ENCODE data around the gene TUBB8.

Gene TUBB8

GRCh38 chr10:48996-49395 is at the start of gene TUBB8:
TSS of gene TUBB8 (minus strand) at chr10:49296. CDS start at chr10:49238, 58 bp downstream.
- CTCF ChIA-PET = no interaction called here
- no peak for TF ChIP-seq HDGF (IDR thresholded peaks at IDR 0.05; ENCODE audit: borderline replicate concordance)
- TF ChIP-seq SUZ12 (IDR thresholded peaks at IDR 0.05) = no peak
- no peak for TF ChIP-seq TARDBP (IDR thresholded peaks at IDR 0.05)
- DNase-seq (ENCODE audit: extremely low spot score) = no peak
- POLR2A ChIA-PET = no interaction called here

- no peak for DNase-seq (ENCODE audit: extremely low spot score)
- POLR2A ChIA-PET = no interaction called here
- CTCF ChIA-PET = interaction anchor here (0.5 to 0.6 kb wide), 2 partner anchors 19 to 184 kb away, joined by 3 to 4 read pairs; no protein-coding TSS in a partner anchor
- no peak for TF ChIP-seq BHLHE40 (IDR thresholded peaks at IDR 0.05; ENCODE audit: borderline replicate concordance)
- no peak for TF ChIP-seq FOXK2 (IDR thresholded peaks at IDR 0.05)
- TF ChIP-seq ARNT (IDR thresholded peaks at IDR 0.05) = no peak
- no peak for TF ChIP-seq NFRKB (IDR thresholded peaks at IDR 0.05)
- TF ChIP-seq SUZ12 (IDR thresholded peaks at IDR 0.05) = no peak
- TF ChIP-seq HDGF (IDR thresholded peaks at IDR 0.05; ENCODE audit: borderline replicate concordance) = no peak
- no peak for TF ChIP-seq FOXM1 (IDR thresholded peaks at IDR 0.05; ENCODE audit: borderline replicate concordance)
- no peak for TF ChIP-seq LEF1 (IDR thresholded peaks at IDR 0.05; ENCODE audit: borderline replicate concordance)
- TF ChIP-seq L3MBTL2 (conservative IDR thresholded peaks at IDR 0.05) = no peak
- TF ChIP-seq TARDBP (IDR thresholded peaks at IDR 0.05) = no peak
- no peak for TF ChIP-seq PKNOX1 (IDR thresholded peaks at IDR 0.05)
- no peak for TF ChIP-seq ZNF384 (IDR thresholded peaks at IDR 0.05)
- no peak for TF ChIP-seq FOXA1 (IDR thresholded peaks at IDR 0.05)
- TF ChIP-seq ELF4 (IDR thresholded peaks at IDR 0.05) = no peak
- no peak for TF ChIP-seq SP1 (IDR thresholded peaks at IDR 0.05)
Measured at GRCh38 chr10:96466-96865, 47.4 kb upstream of the TUBB8 start.

- ChIA-PET POLR2A (no interaction called here), CTCF (interaction anchor here (0.5 kb wide), 1 partner anchor 18 kb away, joined by 3 read pairs; no protein-coding TSS in a partner anchor)
- DNase-seq (ENCODE audit: extremely low spot score) = no peak
- no peak for TF ChIP-seq ARNT (IDR thresholded peaks at IDR 0.05)
- no peak for TF ChIP-seq CTBP1 (IDR thresholded peaks at IDR 0.05; ENCODE audit: borderline replicate concordance)
- TF ChIP-seq LEF1 (IDR thresholded peaks at IDR 0.05; ENCODE audit: borderline replicate concordance) = no peak
- no peak for TF ChIP-seq FOXA1 (IDR thresholded peaks at IDR 0.05)
- TF ChIP-seq FOXK2 (IDR thresholded peaks at IDR 0.05) = no peak
- TF ChIP-seq SP1 (IDR thresholded peaks at IDR 0.05) = no peak
- TF ChIP-seq HDGF (IDR thresholded peaks at IDR 0.05; ENCODE audit: borderline replicate concordance) = no peak
- TF ChIP-seq NFRKB (IDR thresholded peaks at IDR 0.05) = no peak
- TF ChIP-seq ZNF384 (IDR thresholded peaks at IDR 0.05) = no peak
- no peak for TF ChIP-seq BHLHE40 (IDR thresholded peaks at IDR 0.05; ENCODE audit: borderline replicate concordance)
- TF ChIP-seq L3MBTL2 (conservative IDR thresholded peaks at IDR 0.05) = no peak
- no peak for TF ChIP-seq SUZ12 (IDR thresholded peaks at IDR 0.05)
Measured at GRCh38 chr10:95356-96115, 46.4 kb upstream of the TUBB8 start.

- TF ChIP-seq L3MBTL2 (conservative IDR thresholded peaks at IDR 0.05) = no peak
- no peak for TF ChIP-seq CTBP1 (IDR thresholded peaks at IDR 0.05; ENCODE audit: borderline replicate concordance)
- no peak for TF ChIP-seq FOXM1 (IDR thresholded peaks at IDR 0.05; ENCODE audit: borderline replicate concordance)
- no peak for TF ChIP-seq PKNOX1 (IDR thresholded peaks at IDR 0.05)
- TF ChIP-seq SUZ12 (IDR thresholded peaks at IDR 0.05) = no peak
- no peak for TF ChIP-seq ELF4 (IDR thresholded peaks at IDR 0.05)
- no peak for TF ChIP-seq ARNT (IDR thresholded peaks at IDR 0.05)
- TF ChIP-seq FOXK2 (IDR thresholded peaks at IDR 0.05) = no peak
- TF ChIP-seq LEF1 (IDR thresholded peaks at IDR 0.05; ENCODE audit: borderline replicate concordance) = no peak
- TF ChIP-seq FOXA1 (IDR thresholded peaks at IDR 0.05) = no peak
- TF ChIP-seq BHLHE40 (IDR thresholded peaks at IDR 0.05; ENCODE audit: borderline replicate concordance) = no peak
- no peak for TF ChIP-seq SP1 (IDR thresholded peaks at IDR 0.05)
- no peak for TF ChIP-seq TARDBP (IDR thresholded peaks at IDR 0.05)
- TF ChIP-seq ZNF384 (IDR thresholded peaks at IDR 0.05) = no peak
- TF ChIP-seq NFRKB (IDR thresholded peaks at IDR 0.05) = no peak
- ChIA-PET POLR2A (no interaction called here), CTCF (no interaction called here)
- DNase-seq (ENCODE audit: extremely low spot score) = no peak
Measured at GRCh38 chr10:94613-95012, 45.5 kb upstream of the TUBB8 start.

- ChIA-PET POLR2A (no interaction called here), CTCF (no interaction called here)
- no peak for DNase-seq (ENCODE audit: extremely low spot score)
- TF ChIP-seq FOXK2 (IDR thresholded peaks at IDR 0.05) = no peak
- no peak for TF ChIP-seq BHLHE40 (IDR thresholded peaks at IDR 0.05; ENCODE audit: borderline replicate concordance)
- no peak for TF ChIP-seq L3MBTL2 (conservative IDR thresholded peaks at IDR 0.05)
- no peak for TF ChIP-seq PKNOX1 (IDR thresholded peaks at IDR 0.05)
Measured at GRCh38 chr10:92846-93245, 43.8 kb upstream of the TUBB8 start.

GRCh38 chr10:92153-92552 is 43.1 kb upstream of the TUBB8 start:
- DNase-seq (ENCODE audit: extremely low spot score) = no peak
- ChIA-PET POLR2A (no interaction called here), CTCF (no interaction called here)
- TF ChIP-seq SUZ12 (IDR thresholded peaks at IDR 0.05) = no peak
- no peak for TF ChIP-seq FOXK2 (IDR thresholded peaks at IDR 0.05)
- TF ChIP-seq LEF1 (IDR thresholded peaks at IDR 0.05; ENCODE audit: borderline replicate concordance) = no peak
- TF ChIP-seq FOXM1 (IDR thresholded peaks at IDR 0.05; ENCODE audit: borderline replicate concordance) = no peak
- TF ChIP-seq ZNF384 (IDR thresholded peaks at IDR 0.05) = no peak
